ENCODE measurements around the gene CFAP57. TPM values are rescaled to one million over a fixed set of nuclear protein-coding genes. Genes with fewer than 3 reads are reported as not detected.
A peak's percentile ranks its signal among the peaks of the same experiment; 100 is the strongest.

Gene CFAP57
- total RNA-seq, 1 donor from 2014 or later = not detected

DNA sequence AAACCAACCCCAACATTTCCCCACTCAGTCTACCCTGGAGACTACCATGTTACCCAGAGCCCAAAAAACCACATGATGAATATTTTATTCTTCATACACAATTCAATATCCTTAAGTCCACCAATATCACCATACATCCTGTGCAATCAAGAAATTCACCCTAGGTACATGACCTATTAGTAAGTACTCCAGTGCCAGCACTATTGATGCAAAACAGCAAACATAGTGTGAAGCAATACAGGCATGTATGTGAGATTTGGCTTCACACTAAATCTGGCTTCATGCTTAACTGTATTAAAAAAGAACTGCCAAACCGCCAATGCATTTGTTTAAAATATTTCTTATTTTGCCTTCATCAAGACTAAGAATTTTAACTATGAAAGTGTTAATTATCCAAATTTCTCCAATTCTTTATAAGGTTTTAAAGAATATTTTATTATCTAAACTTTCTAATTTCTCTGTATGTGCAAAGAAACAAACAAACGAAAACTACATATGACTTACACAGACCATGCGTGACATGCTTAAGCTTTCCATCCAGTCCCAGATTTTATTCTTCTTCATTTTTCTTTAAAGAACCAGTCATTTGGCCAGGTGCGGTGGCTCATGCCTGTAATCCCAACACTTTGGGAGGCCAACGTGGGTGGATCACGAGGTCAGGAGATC is 75.3 kb downstream of the CFAP57 start:
- Histone ChIP-seq H3K27ac (no peak overlapping the region), H3K9me3 (no peaks in the 10 kb centered on the region), H3K36me3 (no peaks in the 10 kb centered on the region), H3K27me3 (no peaks in the 10 kb centered on the region), H3K4me1 (no peaks in the 10 kb centered on the region), H3K4me3 (no peak overlapping the region)
- DNase-seq (ENCODE audit: low spot score in 2 of 2) = peak in 1 of 2 donors; percentile 4
- TF ChIP-seq CTCF (IDR thresholded peaks at IDR 0.05) = no peak
- intact Hi-C loops (cut with DNase I) = no loop called here

DNA sequence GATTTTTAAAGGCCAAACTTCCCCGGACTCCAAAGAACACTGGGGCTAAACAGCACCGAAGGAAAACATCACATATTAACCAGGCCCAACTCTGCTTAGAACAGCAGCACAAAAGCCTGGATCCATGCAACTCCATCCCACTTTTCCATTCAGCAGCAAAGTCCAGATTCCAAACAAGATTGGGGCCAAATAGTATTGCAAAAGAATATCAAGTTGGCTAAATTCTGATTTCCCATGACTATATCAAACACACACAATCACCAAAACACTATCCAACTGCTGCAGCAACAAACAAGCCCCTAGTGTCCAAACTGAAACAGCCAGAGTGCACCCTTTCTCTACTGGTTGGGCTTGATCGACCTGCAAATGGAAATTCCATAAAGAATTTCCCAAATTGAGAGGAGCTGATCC is 78.2 kb downstream of the CFAP57 start:
- no peak for TF ChIP-seq CTCF (IDR thresholded peaks at IDR 0.05)
- intact Hi-C loops (cut with DNase I) = no loop called here
- Histone ChIP-seq H3K27me3 (no peaks in the 10 kb centered on the region), H3K36me3 (no peaks in the 10 kb centered on the region), H3K4me1 (no peaks in the 10 kb centered on the region), H3K4me3 (no peak overlapping the region), H3K27ac (no peak overlapping the region), H3K9me3 (no peaks in the 10 kb centered on the region)
- DNase-seq (ENCODE audit: low spot score in 2 of 2) = no peak

DNA sequence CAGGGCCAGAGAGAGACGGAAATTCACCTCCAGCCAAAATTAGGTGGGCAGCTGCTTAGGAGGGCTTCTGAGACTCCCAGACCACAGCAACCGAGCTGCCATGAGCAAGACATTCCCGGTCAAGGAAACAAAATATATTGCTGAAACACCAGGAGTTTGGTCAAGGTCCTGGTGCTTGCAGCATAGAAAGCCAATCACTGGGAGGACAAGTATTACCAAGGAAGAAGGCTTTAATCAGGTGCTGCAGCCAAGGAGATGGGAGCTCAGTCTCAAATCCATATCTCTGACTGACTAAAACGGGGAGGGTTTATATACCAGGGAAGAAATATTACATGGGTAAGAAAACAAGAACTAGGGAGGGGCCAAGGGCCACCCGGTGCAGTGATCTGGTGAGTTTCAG is 78.9 kb downstream of the CFAP57 start:
- Histone ChIP-seq H3K36me3 (no peaks in the 10 kb centered on the region), H3K27ac (no peak overlapping the region), H3K4me1 (no peaks in the 10 kb centered on the region), H3K4me3 (no peak overlapping the region), H3K27me3 (no peaks in the 10 kb centered on the region), H3K9me3 (no peaks in the 10 kb centered on the region)
- intact Hi-C loops (cut with DNase I) = no loop called here
- TF ChIP-seq CTCF (IDR thresholded peaks at IDR 0.05) = no peak
- DNase-seq (ENCODE audit: low spot score in 2 of 2) = peak in 1 of 2 donors; percentile 13

- DNase-seq (ENCODE audit: low spot score in 2 of 2) = no peak
- no peaks in the 10 kb centered on the region for H3K27me3 ChIP-seq
- intact Hi-C loops (cut with DNase I) = no loop called here
- TF ChIP-seq CTCF (IDR thresholded peaks at IDR 0.05) = no peak
- no peak overlapping the region for H3K27ac ChIP-seq
- no peaks in the 10 kb centered on the region for H3K36me3 ChIP-seq
- H3K4me1 ChIP-seq = no peaks in the 10 kb centered on the region
- H3K4me3 ChIP-seq = no peak overlapping the region
- H3K9me3 ChIP-seq = no peaks in the 10 kb centered on the region
Measured at GRCh38 chr1:43252225-43252624, 80.1 kb downstream of the CFAP57 start.

DNA sequence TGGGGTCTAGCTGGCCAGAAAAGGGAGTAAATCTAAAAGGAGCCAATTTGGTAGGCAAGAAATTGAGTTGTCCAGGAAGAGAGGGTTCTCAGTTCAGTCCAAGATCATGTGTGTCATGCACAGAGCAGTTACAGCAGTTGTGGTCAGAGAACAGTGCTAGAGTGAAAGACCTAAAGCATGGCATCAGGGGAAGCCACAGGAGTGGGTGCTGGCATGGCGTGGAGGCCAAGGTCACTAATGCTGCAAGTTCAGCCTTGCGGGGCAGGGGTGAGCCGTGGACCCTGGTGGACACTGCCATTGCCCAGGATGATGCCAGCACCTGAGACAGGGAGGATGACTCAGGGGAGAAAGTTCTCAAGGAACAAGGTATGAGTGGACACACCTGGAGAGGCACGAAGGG is 81.0 kb downstream of the CFAP57 start:
- H3K9me3 ChIP-seq = no peaks in the 10 kb centered on the region

More for the DNA sequence above, 81.0 kb downstream of the CFAP57 start:
- no peaks in the 10 kb centered on the region for H3K4me1 ChIP-seq
- DNase-seq (ENCODE audit: low spot score in 2 of 2) = peak in 1 of 2 donors; percentile 44
- no peak overlapping the region for H3K27ac ChIP-seq
- H3K4me3 ChIP-seq = no peak overlapping the region
- TF ChIP-seq CTCF (IDR thresholded peaks at IDR 0.05) = no peak
- no peaks in the 10 kb centered on the region for H3K36me3 ChIP-seq
- H3K27me3 ChIP-seq = no peaks in the 10 kb centered on the region
- intact Hi-C loops (cut with DNase I) = no loop called here
